Heart left ventricle (tissue), 13 donors: ENCODE results near the gene TMEM121B.

Experiments
- CTCF ChIP-seq, 12 donors: fragments of 200-600 bp; sonication (generic) in 4 of 12; IDR thresholded peaks; one replicate each; pipeline versions ENCODE4 v1.5.0 to v1.8.0; 2018 to 2022; ENCODE audit warnings: antibody characterized with exemption in 12 of 12, mild to moderate bottlenecking in 5 of 12
- POLR2A ChIP-seq, 2 donors: fragments of 450-650 bp; IDR thresholded peaks; one replicate each; pipeline ENCODE4 v1.6.1; 2017; ENCODE audit warnings: antibody characterized with exemption in 2 of 2, mild to moderate bottlenecking in 2 of 2, moderate library complexity in 2 of 2
- donor health status: ischemic (EF 13 %, LVEDD 7.1; RV severe dilation, severe dysfunction).
- donor health status: DM: no; HTN: yes; CAD: no.
- donor health status: DM: no; HTN: no; CAD: no.
- donor health status: ischemic (EF 25% LVEDD 6.9; RV normal size, moderate dysfunction).
- donor health status: ischemic (EF 25% LVEDD 5.7; RV mildly dilated, moderate dysfunction).
- donor health status: ischemic (EF 35%, LVEDD 5.7; RV mildly dilated, moderate dysfunction).
- donor health status: nonischemic (EF 11% LVEDD 7.7; RV severe dilation, severe dysfunction).
- donor health status: DM: yes; HTN: yes; CAD: no.
- donor health status: PGD.
- donor health status: ischemic (EF 29% LVEDD 5.4; RV normal size, mild dysfunction).
- donor health status: nonischemic (EF 23%, LVEDD 6.1; RV moderate dilation, normal function).

- TF ChIP-seq CTCF (IDR thresholded peaks at IDR 0.05): no peak
- no peak for TF ChIP-seq POLR2A (IDR thresholded peaks at IDR 0.05)
Observed at GRCh38 chr22:17108256-17109112, 12.7 kb downstream of the TMEM121B start.
